ENCODE data around the gene GLI2.

- TF ChIP-seq CTCF (IDR thresholded peaks at IDR 0.05; ENCODE audit: control extremely low read depth in 1 of 3, insufficient read depth in 1 of 3, low read depth in 1 of 3, low read length in 3 of 3): peak in 1 of 3 experiments; percentile 35; a peak in 1 of 4 replicates
- TF ChIP-seq SIN3A (conservative IDR thresholded peaks at IDR 0.05 in 1 of 2, IDR thresholded peaks at IDR 0.05 in 1 of 2; ENCODE audit: low read depth in 1 of 2, low read length in 2 of 2): 0 out of 4 replicates have a peak, but pooled peaks of 1 of the 2 experiments have one; percentile 15
- TF ChIP-seq SP1 (IDR thresholded peaks at IDR 0.05; ENCODE audit: low read depth, low read length): no peak
- TF ChIP-seq TBP (IDR thresholded peaks at IDR 0.05; ENCODE audit: low read depth, low read length): no peak
- TF ChIP-seq TEAD4 (IDR thresholded peaks at IDR 0.05; ENCODE audit: low read depth, low read length): no peak
- TF ChIP-seq ATF2 (IDR thresholded peaks at IDR 0.05; ENCODE audit: low read length): no peak
- TF ChIP-seq CHD2 (IDR thresholded peaks at IDR 0.05; ENCODE audit: low read length): no peak
- no peak for TF ChIP-seq USF2 (IDR thresholded peaks at IDR 0.05; ENCODE audit: low read length)
- no peak for TF ChIP-seq SUZ12 (IDR thresholded peaks at IDR 0.05; ENCODE audit: low read length)
These were observed 44.2 kb downstream of the GLI2 start for GRCh38 chr2:120779781-120780283.

Measured in H1 (cell line).